ENCODE data around the gene MGRN1.

DNA sequence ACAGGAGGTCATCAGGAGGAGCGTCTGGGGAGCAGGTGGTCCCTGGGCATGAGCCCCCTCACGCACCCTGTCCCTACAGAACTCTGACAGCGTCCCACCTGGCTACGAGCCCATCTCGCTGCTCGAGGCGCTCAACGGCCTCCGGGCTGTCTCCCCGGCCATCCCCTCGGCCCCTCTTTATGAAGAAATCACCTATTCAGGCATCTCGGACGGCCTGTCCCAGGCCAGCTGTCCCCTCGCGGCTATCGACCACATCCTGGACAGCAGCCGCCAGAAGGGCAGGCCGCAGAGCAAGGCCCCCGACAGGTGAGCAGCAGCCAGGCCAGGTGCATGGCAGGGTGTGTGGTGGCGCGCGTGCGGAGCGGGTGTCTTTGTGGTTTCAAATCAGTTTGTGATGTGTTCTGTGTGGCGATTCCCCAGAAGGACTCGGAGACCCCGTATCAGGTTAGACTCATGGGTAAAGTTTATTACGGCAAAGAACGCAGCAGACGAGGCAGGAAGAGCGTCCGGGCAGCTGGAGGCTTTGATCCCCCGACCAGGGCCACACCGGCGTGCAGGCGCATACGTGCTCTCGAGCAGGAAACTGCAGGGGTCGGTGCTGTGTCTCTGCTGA lies 57.0 kb downstream of the MGRN1 start:
- TF ChIP-seq POLR2A (IDR thresholded peaks at IDR 0.05; ENCODE audit: low read depth, low read length) (no peak), TAF1 (IDR thresholded peaks at IDR 0.05; ENCODE audit: low read depth, low read length) (no peak), POLR2AphosphoS5 (IDR thresholded peaks at IDR 0.05; ENCODE audit: low read depth, low read length) (no peak), SPI1 (IDR thresholded peaks at IDR 0.05; ENCODE audit: low read depth, low read length) (no peak)
